Measurements from ENCODE around the gene DNAH17. TPM values are rescaled to one million over a fixed set of nuclear protein-coding genes. Genes with fewer than 3 reads are reported as not detected.
"Not testable (repeated sequence)": the region's sequence is repeated elsewhere in the genome, so short reads cannot be mapped to it uniquely, and the experiment has no call there.

Gene DNAH17
- total RNA-seq, 1 donor from 2014 or later, result not detected

GRCh38 chr17:78512976-78513375, 64.2 kb downstream of the DNAH17 start:
- DNase-seq (ENCODE audit: low spot score in 2 of 2), result no peak

GRCh38 chr17:78510141-78511075, 66.8 kb downstream of the DNAH17 start:
- Histone ChIP-seq H3K4me1 (no peaks in the 10 kb centered on the region), H3K9me3 (no peaks in the 10 kb centered on the region), H3K4me3 (no peak overlapping the region), H3K27me3 (no peaks in the 10 kb centered on the region), H3K27ac (no peak overlapping the region), H3K36me3 (no peaks in the 10 kb centered on the region)
- DNase-seq (ENCODE audit: low spot score in 2 of 2), result no peak
- intact Hi-C loops (cut with DNase I), result no loop called here
- no peak for TF ChIP-seq CTCF (IDR thresholded peaks at IDR 0.05)

More at GRCh38 chr17:78512976-78513375, 64.2 kb downstream of the DNAH17 start:
- Histone ChIP-seq H3K4me1 (no peaks in the 10 kb centered on the region), H3K4me3 (no peak overlapping the region), H3K27me3 (no peaks in the 10 kb centered on the region), H3K9me3 (no peaks in the 10 kb centered on the region), H3K36me3 (no peaks in the 10 kb centered on the region), H3K27ac (no peak overlapping the region)
- TF ChIP-seq CTCF (IDR thresholded peaks at IDR 0.05), result no peak
- intact Hi-C loops (cut with DNase I), result no loop called here

GRCh38 chr17:78507526-78507925, 69.7 kb downstream of the DNAH17 start:
- no peaks in the 10 kb centered on the region for H3K4me1 ChIP-seq
- DNase-seq (ENCODE audit: low spot score in 2 of 2), result no peak
- TF ChIP-seq CTCF (IDR thresholded peaks at IDR 0.05), result no peak
- H3K27me3 ChIP-seq, result no peaks in the 10 kb centered on the region
- no peak overlapping the region for H3K4me3 ChIP-seq
- H3K36me3 ChIP-seq, result no peaks in the 10 kb centered on the region
- intact Hi-C loops (cut with DNase I), result no loop called here
- H3K27ac ChIP-seq, result no peak overlapping the region
- H3K9me3 ChIP-seq, result no peaks in the 10 kb centered on the region

- intact Hi-C loops (cut with DNase I), result no loop called here
- Histone ChIP-seq H3K9me3 (no peaks in the 10 kb centered on the region), H3K4me1 (no peaks in the 10 kb centered on the region), H3K27ac (no peak overlapping the region), H3K4me3 (no peak overlapping the region), H3K36me3 (no peaks in the 10 kb centered on the region), H3K27me3 (no peaks in the 10 kb centered on the region)
- no peak for DNase-seq (ENCODE audit: low spot score in 2 of 2)
- TF ChIP-seq CTCF (IDR thresholded peaks at IDR 0.05), result no peak
Observed at GRCh38 chr17:78506454-78507309, 70.5 kb downstream of the DNAH17 start.

GRCh38 chr17:78504156-78504925, 72.9 kb downstream of the DNAH17 start:
- Histone ChIP-seq H3K27me3 (no peaks in the 10 kb centered on the region), H3K9me3 (no peaks in the 10 kb centered on the region), H3K4me1 (no peaks in the 10 kb centered on the region), H3K27ac (no peak overlapping the region), H3K4me3 (no peak overlapping the region), H3K36me3 (no peaks in the 10 kb centered on the region)
- DNase-seq (ENCODE audit: low spot score in 2 of 2), result no peak
- no peak for TF ChIP-seq CTCF (IDR thresholded peaks at IDR 0.05)
- intact Hi-C loops (cut with DNase I), result no loop called here

- DNase-seq (ENCODE audit: low spot score in 2 of 2); H3K36me3 ChIP-seq; H3K9me3 ChIP-seq; H3K4me1 ChIP-seq; H3K4me3 ChIP-seq; H3K27ac ChIP-seq; H3K27me3 ChIP-seq; intact Hi-C loops (cut with DNase I): not testable (repeated sequence)
Observed at GRCh38 chr17:78503388-78503787, 73.8 kb downstream of the DNAH17 start.

Data from ascending aorta (tissue), 2 donors.